HG02571 (cell line): ENCODE results near the gene OSTF1.

ENCODE experiments used
- ATAC-seq: cut with Tn5 transposase; IDR thresholded peaks from one replicate; pipeline ENCODE4 v1.9.1; 2021; ENCODE audit warnings: mild to moderate bottlenecking, moderate library complexity; ENCODE audit not compliant: unreplicated experiment

Gene OSTF1

GRCh38 chr9:75161116-75161857, 73.0 kb downstream of the OSTF1 start:
- no peak for ATAC-seq

GRCh38 chr9:75163764-75164163, 75.5 kb downstream of the OSTF1 start:
- ATAC-seq: no peak

GRCh38 chr9:75164573-75164972, 76.3 kb downstream of the OSTF1 start:
- ATAC-seq: no peak

DNA sequence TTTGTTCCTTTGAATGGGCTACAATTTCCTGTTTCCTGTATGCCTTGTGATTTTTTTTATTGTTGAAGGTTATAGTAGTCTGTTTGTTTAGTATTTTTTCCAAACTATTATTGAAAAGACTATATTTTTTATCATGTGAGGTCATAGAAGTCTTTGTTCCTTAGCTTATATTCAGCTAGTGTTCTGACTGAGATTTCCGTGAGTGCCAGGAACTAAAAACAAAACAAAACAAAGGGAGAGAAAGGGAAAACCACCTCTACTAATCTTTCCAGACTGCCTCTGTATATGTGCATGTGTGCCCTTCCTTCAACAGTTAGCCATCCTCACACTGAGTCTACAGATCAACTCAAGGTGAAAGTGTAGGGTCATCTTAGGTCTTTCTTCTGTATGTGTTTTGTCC, 79.0 kb downstream of the OSTF1 start:
- no peak for ATAC-seq

GRCh38 chr9:75168270-75169178, 80.2 kb downstream of the OSTF1 start:
- ATAC-seq: no peak

GRCh38 chr9:75169623-75170022, 81.3 kb downstream of the OSTF1 start:
- no peak for ATAC-seq

GRCh38 chr9:75170898-75171360, 82.6 kb downstream of the OSTF1 start:
- no peak for ATAC-seq

- ATAC-seq: no peak
These were observed 87.1 kb downstream of the OSTF1 start for GRCh38 chr9:75175395-75175794.

DNA sequence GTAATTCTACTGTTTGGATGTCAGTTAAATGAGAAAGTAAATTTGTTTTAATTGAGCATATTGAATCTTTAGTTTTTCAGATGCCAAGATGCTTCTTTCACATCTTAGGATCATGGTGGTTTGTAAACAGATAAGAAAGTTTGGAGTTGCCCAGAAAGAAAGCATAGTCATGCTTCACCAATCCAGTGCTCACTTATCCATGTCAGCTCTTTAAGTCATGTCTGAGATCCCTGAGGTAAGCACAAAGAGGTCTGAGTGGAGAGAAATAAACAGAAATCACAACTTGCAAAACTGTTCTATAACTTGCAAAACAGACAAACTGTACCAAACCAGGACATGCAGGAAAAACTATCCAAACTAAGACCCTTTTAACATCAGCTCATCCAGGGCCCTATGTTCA, 87.7 kb downstream of the OSTF1 start:
- no peak for ATAC-seq

DNA sequence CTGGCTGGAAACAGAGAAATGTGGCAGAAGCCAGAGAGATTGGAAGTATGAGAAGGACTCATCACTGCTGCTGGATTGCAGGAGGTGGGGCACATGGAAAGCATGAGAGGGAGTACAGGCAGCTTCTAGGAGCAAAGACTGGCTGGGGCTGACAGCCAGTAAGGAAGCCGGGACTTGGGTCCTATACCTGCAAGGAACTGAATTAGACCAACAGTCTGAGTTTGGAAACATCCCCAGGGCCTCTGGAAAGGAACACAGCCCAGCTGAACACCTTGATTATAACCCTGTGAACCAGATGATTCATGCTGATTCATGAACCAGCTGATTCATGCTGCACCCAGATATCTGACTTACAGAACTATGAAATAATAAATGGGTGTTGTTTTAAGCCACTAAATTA, 93.4 kb downstream of the OSTF1 start:
- no peak for ATAC-seq

DNA sequence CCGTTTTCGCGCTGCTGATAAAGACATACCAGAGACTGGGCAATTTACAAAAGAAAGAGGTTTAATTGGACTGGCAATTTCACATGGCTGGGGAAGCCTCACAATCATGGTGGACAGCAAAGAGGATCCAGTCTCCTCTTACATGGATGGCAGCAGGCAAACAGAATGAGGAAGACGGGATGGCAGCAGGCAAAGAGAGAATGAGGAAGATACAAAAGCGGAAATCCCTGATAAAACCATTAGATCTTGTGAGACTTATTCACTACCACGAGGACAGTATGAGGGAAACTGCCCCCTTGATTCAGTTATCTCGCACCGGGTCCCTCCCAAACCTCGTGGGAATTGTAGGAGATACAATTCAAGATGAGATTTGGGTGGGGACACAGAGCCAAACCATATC, 95.0 kb downstream of the OSTF1 start:
- ATAC-seq: no peak

DNA sequence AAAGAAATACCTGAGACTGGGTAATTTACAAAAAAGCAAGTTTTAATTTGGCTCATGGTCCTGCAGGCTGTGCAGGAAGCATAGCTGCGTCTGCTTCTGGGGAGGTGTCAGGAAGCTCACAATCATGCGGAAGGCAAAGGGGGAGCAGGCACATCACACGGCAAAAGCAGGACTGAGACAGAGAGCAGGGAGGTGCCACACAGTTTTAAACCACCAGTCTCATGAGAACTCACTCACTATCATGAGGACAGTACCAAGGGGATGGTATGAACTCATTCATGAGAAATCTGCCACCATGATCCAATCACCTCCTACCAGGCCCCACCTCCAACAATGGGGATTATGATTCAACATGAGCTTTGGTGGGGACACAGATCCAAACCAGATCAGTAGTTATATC, 96.2 kb downstream of the OSTF1 start:
- no peak for ATAC-seq

GRCh38 chr9:75185585-75186170, 97.4 kb downstream of the OSTF1 start:
- peak; percentile 90 for ATAC-seq

GRCh38 chr9:75186767-75187380, 98.6 kb downstream of the OSTF1 start:
- ATAC-seq: no peak

DNA sequence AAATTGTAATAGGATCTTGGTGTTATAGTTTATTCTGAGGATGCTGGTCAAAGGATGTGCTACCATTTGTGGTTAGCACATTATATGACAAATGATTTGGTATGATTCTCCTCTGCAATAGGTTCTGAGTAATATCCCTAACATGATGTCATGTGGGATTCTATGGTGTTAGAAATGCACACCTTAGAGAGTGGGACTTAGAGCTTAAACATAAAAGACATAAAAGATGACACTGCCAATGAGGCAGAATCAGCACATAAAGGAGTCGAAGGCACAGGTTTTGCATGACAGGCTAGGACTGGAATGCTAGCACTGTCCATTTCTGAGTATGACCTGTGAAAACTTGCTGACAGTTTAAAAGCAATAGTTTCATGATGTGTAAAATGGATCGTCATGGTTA, 100.4 kb downstream of the OSTF1 start:
- ATAC-seq: no peak

GRCh38 chr9:75190762-75191161, 102.4 kb downstream of the OSTF1 start:
- no peak for ATAC-seq
